Thyroid gland (tissue), 4 donors: ENCODE results near the gene PTPRU.

Experiments
- POLR2A ChIP-seq, 2 donors: fragments of 450-650 bp; IDR thresholded peaks; one replicate each; pipeline ENCODE4 v1.6.1; 2017; ENCODE audit warnings: antibody characterized with exemption in 2 of 2, mild to moderate bottlenecking in 2 of 2, moderate library complexity in 1 of 2
- TF ChIP-seq, protein P1 (sequence below), 6 experiments: fragments of 200-600 bp in 3 of 6; fragments of 450-650 bp in 3 of 6; sonication (generic) in 3 of 6; IDR thresholded peaks; one replicate each; pipeline ENCODE4 v1.5.1; 2016 to 2019; ENCODE audit warnings: antibody characterized with exemption in 6 of 6, mild to moderate bottlenecking in 2 of 6, inconsistent platforms in 1 of 6, moderate library complexity in 1 of 6

DNA sequence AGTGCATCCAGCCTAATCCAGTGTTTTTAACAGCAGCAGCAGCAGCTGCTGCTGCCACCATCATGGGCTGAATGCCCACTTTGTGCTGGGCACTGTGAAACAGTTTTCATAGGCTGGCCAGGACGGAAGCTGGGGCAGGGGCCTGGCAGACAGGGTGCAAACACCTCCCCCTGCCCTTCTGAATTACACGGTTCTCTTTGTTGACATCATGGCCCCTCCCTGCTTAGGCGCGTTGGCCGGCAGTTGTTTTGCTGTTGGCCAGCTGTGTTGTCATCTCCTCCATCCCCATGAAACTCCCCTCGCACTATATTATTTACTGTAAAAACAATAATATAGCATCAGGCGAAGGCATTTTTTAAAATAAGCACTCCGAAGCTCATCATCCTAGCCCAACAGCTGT is 33.1 kb downstream of the PTPRU start:
- TF ChIP-seq, protein P1, sequence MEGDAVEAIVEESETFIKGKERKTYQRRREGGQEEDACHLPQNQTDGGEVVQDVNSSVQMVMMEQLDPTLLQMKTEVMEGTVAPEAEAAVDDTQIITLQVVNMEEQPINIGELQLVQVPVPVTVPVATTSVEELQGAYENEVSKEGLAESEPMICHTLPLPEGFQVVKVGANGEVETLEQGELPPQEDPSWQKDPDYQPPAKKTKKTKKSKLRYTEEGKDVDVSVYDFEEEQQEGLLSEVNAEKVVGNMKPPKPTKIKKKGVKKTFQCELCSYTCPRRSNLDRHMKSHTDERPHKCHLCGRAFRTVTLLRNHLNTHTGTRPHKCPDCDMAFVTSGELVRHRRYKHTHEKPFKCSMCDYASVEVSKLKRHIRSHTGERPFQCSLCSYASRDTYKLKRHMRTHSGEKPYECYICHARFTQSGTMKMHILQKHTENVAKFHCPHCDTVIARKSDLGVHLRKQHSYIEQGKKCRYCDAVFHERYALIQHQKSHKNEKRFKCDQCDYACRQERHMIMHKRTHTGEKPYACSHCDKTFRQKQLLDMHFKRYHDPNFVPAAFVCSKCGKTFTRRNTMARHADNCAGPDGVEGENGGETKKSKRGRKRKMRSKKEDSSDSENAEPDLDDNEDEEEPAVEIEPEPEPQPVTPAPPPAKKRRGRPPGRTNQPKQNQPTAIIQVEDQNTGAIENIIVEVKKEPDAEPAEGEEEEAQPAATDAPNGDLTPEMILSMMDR (IDR thresholded peaks at IDR 0.05): no peak
- TF ChIP-seq POLR2A (IDR thresholded peaks at IDR 0.05): no peak
